Renal cortex interstitium (tissue), 11 donors: ENCODE data around the gene FOXC2. TPM values are rescaled to one million over a fixed set of nuclear protein-coding genes. Genes with fewer than 3 reads are reported as not detected.
A peak's percentile ranks its signal among the peaks of the same experiment; 100 is the strongest.

ENCODE experiments used
- DNase-seq, 11 donors: peaks; one replicate each; pipeline ENCODE4 v3.0.0-alpha.2; 2013; ENCODE audit warnings: low read depth in 9 of 11, low spot score in 4 of 11; ENCODE audit errors: extremely low read depth in 1 of 11
- polyA plus RNA-seq, 3 donors: library from polyadenylated mRNA; unstranded; fragments of 120-200 nt; gene quantifications; one replicate each; pipeline ENCODE4 v1.2.1, GENCODE V29; 2013; ENCODE audit not compliant: insufficient read length in 3 of 3

FOXC2 gene
- polyA plus RNA-seq, 3 donors = 43.2 to 56.6 (median 46.3) TPM

- no peak for DNase-seq
Measured at GRCh38 chr16:86593913-86594620, 27.4 kb downstream of the FOXC2 start.

GRCh38 chr16:86594721-86595120, 28.1 kb downstream of the FOXC2 start:
- peak in 1 of 11 donors; percentile 72 for DNase-seq

- no peak for DNase-seq
Measured at GRCh38 chr16:86595983-86596605, 29.5 kb downstream of the FOXC2 start.

GRCh38 chr16:86597126-86597879, 30.7 kb downstream of the FOXC2 start:
- no peak for DNase-seq

GRCh38 chr16:86597880-86598606, 31.4 kb downstream of the FOXC2 start:
- DNase-seq = no peak

- no peak for DNase-seq
Measured at GRCh38 chr16:86598607-86599565, 32.3 kb downstream of the FOXC2 start.

- no peak for DNase-seq
Measured at GRCh38 chr16:86601356-86601755, 34.7 kb downstream of the FOXC2 start.

GRCh38 chr16:86602521-86602920, 35.9 kb downstream of the FOXC2 start:
- no peak for DNase-seq

- no peak for DNase-seq
Measured at GRCh38 chr16:86604436-86605193, 38.0 kb downstream of the FOXC2 start.

- no peak for DNase-seq
Measured at GRCh38 chr16:86605950-86606349, 39.3 kb downstream of the FOXC2 start.

GRCh38 chr16:86608301-86608747, 41.7 kb downstream of the FOXC2 start:
- no peak for DNase-seq

- no peak for DNase-seq
Measured at GRCh38 chr16:86609115-86609514, 42.5 kb downstream of the FOXC2 start.

GRCh38 chr16:86609661-86610060, 43.0 kb downstream of the FOXC2 start:
- DNase-seq = no peak

GRCh38 chr16:86610779-86611524, 44.3 kb downstream of the FOXC2 start:
- no peak for DNase-seq

- DNase-seq = peak in 10 of 11 donors; percentile 56 to 81 (median 72)
Measured at GRCh38 chr16:86611525-86611855, 44.9 kb downstream of the FOXC2 start.

- DNase-seq = no peak
Measured at GRCh38 chr16:86611941-86612340, 45.3 kb downstream of the FOXC2 start.

GRCh38 chr16:86614699-86615098, 48.1 kb downstream of the FOXC2 start:
- no peak for DNase-seq
